GM21390 (cell line): ENCODE data around the gene DNM2.
"Not testable (repeated sequence)": the region's sequence is repeated elsewhere in the genome, so short reads cannot be mapped to it uniquely, and the experiment has no call there.

Experiments
- ATAC-seq: cut with Tn5 transposase; IDR thresholded peaks from one replicate; pipeline ENCODE4 v1.9.1; 2021; ENCODE audit not compliant: unreplicated experiment

Gene DNM2

GRCh38 chr19:10717356-10718204 is at the start of gene DNM2:
DNM2 (plus strand) TSS chr19:10718079; CDS start chr19:10718243, 164 bp downstream.
- peak; percentile 76 for ATAC-seq

GRCh38 chr19:10669246-10669645 is 48.6 kb upstream of the DNM2 start:
- ATAC-seq: no peak

- ATAC-seq: no peak
Observed at GRCh38 chr19:10670182-10670581, 47.7 kb upstream of the DNM2 start.

GRCh38 chr19:10670876-10671804 is 46.7 kb upstream of the DNM2 start:
- ATAC-seq: no peak

GRCh38 chr19:10671922-10672321 is 46.0 kb upstream of the DNM2 start:
- not testable (repeated sequence) for ATAC-seq

- ATAC-seq: not testable (repeated sequence)
Observed at GRCh38 chr19:10675214-10675613, 42.7 kb upstream of the DNM2 start.

- no peak for ATAC-seq
Observed at GRCh38 chr19:10677751-10678150, 40.1 kb upstream of the DNM2 start.

GRCh38 chr19:10678813-10679212 is 39.1 kb upstream of the DNM2 start:
- no peak for ATAC-seq

GRCh38 chr19:10679743-10680142 is 38.1 kb upstream of the DNM2 start:
- ATAC-seq: no peak

- no peak for ATAC-seq
Observed at GRCh38 chr19:10680545-10681135, 37.2 kb upstream of the DNM2 start.

- no peak for ATAC-seq
Observed at GRCh38 chr19:10681658-10682057, 36.2 kb upstream of the DNM2 start.

GRCh38 chr19:10682397-10683063 is 35.3 kb upstream of the DNM2 start:
- ATAC-seq: no peak

GRCh38 chr19:10683064-10683426 is 34.8 kb upstream of the DNM2 start:
- no peak for ATAC-seq

- ATAC-seq: no peak
Observed at GRCh38 chr19:10683582-10683981, 34.3 kb upstream of the DNM2 start.

GRCh38 chr19:10685210-10685609 is 32.7 kb upstream of the DNM2 start:
- ATAC-seq: no peak

GRCh38 chr19:10686193-10686592 is 31.7 kb upstream of the DNM2 start:
- no peak for ATAC-seq

- no peak for ATAC-seq
Observed at GRCh38 chr19:10686661-10687517, 31.0 kb upstream of the DNM2 start.

- ATAC-seq: no peak
Observed at GRCh38 chr19:10687518-10688288, 30.2 kb upstream of the DNM2 start.

- no peak for ATAC-seq
Observed at GRCh38 chr19:10688545-10689280, 29.2 kb upstream of the DNM2 start.
